ENCODE results near the gene CHST6.

DNA sequence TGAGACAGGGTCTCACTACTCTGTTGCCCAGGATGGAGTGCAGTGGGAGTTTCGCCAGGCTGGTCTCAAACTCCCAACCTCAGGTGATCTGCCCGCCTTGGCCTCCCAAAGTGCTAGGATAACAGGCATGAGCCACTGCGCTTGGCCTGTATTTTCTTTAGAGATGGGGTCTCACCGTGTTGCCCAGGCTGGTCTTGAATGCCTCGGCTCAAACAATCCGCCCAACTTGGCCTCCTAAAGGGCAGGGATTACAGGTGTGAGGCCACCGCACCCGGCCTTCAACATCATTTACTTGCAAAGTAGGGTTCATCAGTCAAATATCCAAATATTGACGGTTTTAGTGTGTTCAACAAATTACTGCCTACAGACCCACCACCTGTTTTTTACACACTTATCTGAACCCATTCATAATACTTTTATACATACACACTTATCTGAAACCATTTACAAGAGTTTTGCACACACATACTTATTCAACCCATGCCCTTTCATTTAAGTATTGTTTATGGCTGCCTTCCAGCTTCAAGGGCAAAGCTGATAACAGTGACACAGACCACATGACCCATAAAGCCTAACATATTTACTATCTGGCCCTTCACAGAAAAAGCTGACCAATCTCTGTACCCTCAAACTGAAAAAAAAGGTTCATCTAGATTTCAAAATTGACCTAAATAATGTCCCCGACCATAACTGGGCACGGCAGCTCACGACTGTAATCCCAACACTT lies 42.6 kb downstream of the CHST6 start:
- TF ChIP-seq, protein P1, sequence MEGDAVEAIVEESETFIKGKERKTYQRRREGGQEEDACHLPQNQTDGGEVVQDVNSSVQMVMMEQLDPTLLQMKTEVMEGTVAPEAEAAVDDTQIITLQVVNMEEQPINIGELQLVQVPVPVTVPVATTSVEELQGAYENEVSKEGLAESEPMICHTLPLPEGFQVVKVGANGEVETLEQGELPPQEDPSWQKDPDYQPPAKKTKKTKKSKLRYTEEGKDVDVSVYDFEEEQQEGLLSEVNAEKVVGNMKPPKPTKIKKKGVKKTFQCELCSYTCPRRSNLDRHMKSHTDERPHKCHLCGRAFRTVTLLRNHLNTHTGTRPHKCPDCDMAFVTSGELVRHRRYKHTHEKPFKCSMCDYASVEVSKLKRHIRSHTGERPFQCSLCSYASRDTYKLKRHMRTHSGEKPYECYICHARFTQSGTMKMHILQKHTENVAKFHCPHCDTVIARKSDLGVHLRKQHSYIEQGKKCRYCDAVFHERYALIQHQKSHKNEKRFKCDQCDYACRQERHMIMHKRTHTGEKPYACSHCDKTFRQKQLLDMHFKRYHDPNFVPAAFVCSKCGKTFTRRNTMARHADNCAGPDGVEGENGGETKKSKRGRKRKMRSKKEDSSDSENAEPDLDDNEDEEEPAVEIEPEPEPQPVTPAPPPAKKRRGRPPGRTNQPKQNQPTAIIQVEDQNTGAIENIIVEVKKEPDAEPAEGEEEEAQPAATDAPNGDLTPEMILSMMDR (IDR thresholded peaks at IDR 0.05): no peak
- TF ChIP-seq POLR2A (IDR thresholded peaks at IDR 0.05) (no peak), POLR2AphosphoS5 (IDR thresholded peaks at IDR 0.05) (no peak)

Measured in breast epithelium (tissue), 3 donors.